Hematopoietic multipotent progenitor cell treated with erythropoietin and hydrocortisone succinate and interleukin-3 and kit ligand, for 15 days (in vitro differentiated cells): Measurements from ENCODE around the gene SRC.

ENCODE experiments used
- DNase-seq: peaks from one replicate; pipeline ENCODE4 v3.0.0-alpha.2; 2015; ENCODE audit warnings: low spot score

SRC gene

DNA sequence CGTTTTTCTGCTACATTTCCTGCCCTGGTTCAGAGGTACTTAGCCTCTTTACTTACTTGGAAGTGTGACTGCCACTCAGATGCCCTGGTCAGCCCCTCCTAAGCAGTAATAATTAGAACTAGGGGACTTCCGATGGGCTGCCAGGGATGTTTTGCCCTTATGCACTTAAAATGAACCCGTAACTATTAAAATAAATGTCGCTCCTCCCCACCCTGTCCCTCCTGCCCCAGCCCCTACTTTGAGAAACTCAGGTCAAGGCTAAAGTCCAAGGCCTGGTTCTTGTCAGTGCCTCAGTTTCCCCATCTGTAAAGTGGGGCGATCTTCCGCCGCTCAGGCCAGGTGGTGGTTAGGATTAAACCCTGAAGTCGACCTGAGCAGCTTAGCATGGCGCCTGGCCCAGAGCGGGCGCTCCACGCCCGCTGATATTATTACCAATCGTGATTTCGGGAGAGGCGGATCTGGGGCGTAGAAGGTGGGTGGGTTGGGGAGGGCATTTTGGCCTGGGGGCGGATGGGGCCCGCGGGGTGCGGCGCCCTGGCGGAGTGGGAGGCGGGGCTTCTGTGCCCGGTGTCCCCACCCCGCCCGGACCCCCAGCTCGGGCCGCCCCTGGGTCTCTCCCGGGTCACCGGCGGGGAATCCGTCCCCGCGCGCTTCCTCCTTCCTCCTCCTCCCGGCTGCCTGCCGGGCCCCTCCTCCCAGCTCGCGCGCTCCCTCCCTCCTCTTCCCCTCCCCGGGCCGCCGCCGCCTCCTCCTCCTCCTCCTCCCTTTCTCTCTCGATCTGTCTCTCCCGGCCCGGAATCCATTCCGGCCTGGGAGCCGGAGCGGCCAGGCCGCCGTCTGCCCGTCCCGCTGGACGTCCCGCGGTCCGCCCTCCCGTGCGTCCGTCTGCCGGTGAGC lies at the start of gene SRC:
Gene SRC (plus strand): TSS at position 802 of the 897 bp plus-strand sequence. CDS start 38,014 bp downstream, outside the sequence.
- DNase-seq = no peak

DNA sequence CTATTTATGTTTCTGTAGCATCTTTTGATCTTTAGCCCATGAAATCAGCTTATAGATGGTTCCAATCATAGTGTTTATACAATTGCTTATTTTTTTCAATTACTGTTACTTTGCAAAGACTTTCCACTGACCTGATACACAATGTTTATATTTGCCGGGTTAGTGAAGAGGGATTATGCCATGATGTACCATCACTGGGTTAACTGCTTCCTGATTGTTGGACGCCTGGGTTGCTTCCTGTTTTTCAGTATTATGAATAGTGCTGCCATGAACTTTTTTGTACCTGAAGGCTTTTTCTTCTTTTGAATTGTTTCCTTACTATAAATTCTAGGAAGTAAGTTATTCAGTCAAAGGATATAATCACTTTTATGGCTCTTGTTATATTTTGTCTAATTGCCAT lies 49.6 kb upstream of the SRC start:
- DNase-seq = no peak

GRCh38 chr20:37297066-37297736 lies 48.7 kb upstream of the SRC start:
- DNase-seq = no peak

- no peak for DNase-seq
These were observed 47.6 kb upstream of the SRC start for GRCh38 chr20:37298190-37298939.

- peak; percentile 17 for DNase-seq
These were observed 46.0 kb upstream of the SRC start for GRCh38 chr20:37299718-37300528.

- DNase-seq = no peak
These were observed 44.8 kb upstream of the SRC start for GRCh38 chr20:37301120-37301519.

- DNase-seq = no peak
These were observed 44.4 kb upstream of the SRC start for GRCh38 chr20:37301558-37301957.

GRCh38 chr20:37302981-37303380 lies 43.0 kb upstream of the SRC start:
- no peak for DNase-seq

GRCh38 chr20:37303637-37304036 lies 42.3 kb upstream of the SRC start:
- no peak for DNase-seq

DNA sequence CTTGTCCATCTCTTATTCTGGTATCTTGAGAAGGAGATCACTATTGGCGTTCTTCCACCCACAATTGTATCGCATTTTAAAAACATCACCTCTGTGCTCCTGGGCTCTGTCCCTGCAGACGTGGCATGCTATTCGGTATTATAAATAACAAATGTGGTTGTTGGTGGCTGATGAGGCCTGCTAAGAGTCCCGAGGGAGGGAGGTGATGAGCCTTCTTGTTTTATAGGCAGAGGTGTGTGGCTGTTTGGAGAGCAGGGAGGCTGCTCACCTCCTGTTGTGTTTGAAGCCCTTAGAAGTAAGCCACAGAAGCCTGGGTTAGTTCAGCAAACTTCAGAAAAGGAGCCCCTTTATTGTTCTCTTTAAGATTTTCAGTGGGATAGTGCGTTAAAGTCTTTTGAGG lies 40.9 kb upstream of the SRC start:
- DNase-seq = no peak

DNA sequence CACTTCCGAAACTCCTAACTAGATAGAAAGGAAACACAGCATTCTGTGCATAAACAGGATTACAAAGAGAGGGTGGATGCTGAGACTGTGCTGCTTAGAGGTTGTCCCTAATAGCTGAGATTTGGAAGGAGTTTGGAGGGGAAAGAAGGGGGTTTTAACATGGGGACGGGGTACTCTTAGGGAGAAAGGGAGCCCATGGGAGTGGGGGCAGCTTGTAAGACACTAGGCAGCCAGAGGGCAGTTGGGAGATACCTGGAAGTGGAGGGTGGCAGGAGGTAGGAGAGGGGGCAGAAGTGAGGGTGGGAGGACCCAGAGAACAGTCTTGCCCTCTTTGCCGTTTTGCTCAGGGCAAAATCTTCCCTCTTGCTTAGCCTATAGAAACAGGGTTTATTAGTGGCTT lies 40.1 kb upstream of the SRC start:
- no peak for DNase-seq

DNA sequence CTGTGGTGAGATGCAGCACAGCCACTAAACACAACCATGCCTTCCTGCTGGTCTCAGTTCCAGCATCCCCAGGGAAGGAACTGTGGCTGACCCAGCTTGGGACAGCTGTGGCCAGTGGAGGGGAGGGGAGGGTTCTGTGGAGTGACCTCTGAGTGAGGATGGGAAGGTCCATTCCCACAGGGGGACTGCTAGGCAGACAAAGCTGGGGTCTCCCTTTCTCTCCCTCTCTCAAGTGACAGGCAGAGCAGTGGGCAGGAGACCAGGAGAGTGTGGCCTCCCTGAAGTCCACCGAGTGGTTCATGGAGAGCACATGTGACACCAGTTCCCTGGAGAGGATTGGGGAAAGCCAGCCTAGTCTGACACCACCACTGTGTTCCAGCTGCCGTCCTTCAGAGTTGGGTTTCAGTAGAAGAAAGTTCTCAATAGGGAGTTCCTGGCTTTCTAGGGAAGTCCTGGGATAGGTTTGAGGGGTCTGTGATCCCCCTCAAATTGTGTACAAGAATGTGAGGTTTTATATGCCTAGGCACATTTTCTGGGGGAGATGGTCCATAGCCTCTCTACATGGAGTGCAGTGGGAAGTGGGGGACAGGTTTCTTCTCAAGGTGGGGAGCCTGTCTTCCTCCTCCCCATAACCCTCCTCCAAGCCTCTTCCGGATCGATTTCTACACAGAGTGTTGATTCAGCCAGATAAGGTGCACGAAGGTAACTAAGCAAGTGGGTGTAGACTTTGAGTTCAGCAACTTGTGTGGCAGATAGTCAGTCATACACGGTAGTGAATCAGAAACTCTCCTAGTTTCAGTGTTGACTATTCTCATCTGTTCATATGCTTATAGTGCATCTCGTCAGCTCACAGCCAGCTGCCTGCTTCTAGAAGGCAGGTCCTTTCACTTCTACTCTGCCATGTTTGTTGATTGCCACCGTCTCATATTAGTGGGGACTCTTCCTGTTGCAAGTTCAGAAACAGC lies 37.6 kb upstream of the SRC start:
- DNase-seq = no peak

DNA sequence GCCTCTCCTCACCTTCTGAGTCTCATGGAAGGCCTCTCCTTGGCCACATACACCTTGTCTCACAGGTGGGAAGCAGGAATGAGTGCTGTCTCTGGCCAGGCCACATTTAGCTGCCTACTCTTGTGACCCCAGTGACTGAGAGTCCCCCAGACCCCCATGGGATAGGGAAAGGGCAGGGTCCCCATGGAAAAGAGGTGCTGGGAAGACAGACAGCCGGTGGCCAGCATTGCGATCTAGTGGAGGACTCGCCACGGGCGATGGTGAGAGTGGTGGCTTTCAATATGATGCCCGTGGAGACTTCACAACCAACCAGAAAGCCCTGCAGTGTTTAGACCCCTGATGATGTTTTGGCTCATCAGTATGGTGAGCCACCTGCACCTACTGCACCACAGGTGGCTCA lies 36.6 kb upstream of the SRC start:
- no peak for DNase-seq

DNA sequence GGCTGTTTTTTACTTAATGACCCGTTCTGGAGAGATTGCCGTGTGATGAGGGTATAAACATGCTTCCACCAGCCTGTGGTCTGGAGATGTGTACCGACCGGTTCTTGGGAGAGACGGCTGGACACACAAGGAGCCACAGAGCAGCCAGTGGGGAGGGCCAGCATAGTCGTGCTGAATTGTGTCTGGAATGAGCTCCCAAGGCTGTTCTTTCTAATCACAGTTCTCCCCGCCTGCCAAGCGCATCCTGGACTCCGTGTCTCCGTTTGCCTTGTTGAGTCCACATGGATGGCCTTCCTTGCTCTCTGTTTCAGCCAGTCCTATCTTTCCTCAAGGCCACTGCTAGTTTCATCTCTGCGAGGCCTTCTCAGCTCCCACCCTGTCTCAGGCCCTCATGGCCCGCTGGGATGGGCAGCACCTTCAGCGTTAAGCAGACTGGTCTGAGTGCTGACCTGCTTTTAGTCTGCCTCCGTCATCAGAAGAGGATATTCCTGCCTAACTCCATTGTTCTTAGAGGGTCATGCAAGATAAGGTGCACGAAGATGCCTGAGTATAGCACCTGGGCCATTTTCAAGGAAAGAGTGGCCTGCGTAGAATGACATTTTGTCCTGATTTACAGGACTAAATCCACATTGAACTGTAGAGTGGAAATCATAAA lies 35.9 kb upstream of the SRC start:
- no peak for DNase-seq

DNA sequence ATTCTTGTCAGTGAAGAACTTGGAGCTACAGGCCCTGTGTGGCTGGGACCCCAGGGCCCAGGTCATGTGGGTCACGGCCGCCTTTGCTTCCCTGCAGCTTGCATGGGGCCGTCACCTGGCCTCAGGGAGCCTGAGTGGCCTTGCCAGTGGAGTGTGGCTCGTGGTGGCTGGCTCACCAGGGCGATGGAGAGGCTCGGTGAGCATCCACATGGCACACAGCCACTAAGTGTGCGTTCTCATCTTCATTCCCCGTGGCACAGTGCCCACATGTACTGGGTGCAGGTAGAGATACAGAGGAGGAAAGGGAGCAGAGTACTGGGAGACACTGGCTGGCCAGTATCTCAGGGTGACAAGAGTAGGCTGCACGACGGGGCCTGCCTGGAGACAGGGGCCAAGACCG lies 35.0 kb upstream of the SRC start:
- peak; percentile 36 for DNase-seq

DNA sequence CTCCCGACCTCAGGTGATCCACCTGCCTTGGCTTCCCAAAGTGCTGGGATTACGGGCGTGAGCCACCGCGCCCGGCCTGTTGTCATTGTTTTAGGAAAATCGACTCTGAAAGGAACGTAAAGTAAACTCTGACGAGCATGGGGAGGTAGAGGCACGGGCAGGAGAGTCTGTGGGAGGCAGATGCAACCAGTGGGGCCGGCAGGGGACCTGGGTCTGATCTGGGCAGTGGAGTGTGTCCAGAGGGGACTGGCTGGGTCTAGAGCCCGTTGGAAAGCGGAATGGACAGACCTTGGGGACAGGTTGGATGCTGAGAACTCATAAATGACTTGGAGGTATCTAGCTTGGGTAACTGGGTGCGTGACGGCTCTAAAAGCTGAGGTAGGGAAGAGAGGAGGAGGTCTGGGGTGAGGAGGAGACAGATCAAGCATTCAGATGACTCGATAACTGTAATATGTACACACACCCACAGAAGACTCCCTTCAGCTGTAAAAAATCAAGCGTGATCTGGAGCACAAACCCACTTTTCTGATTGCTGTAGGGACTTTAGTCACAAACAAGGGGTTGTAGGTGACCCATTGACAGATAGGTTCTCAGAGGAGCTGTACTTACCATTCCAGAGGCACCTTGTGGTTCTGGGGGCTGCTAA lies 34.1 kb upstream of the SRC start:
- DNase-seq = no peak

DNA sequence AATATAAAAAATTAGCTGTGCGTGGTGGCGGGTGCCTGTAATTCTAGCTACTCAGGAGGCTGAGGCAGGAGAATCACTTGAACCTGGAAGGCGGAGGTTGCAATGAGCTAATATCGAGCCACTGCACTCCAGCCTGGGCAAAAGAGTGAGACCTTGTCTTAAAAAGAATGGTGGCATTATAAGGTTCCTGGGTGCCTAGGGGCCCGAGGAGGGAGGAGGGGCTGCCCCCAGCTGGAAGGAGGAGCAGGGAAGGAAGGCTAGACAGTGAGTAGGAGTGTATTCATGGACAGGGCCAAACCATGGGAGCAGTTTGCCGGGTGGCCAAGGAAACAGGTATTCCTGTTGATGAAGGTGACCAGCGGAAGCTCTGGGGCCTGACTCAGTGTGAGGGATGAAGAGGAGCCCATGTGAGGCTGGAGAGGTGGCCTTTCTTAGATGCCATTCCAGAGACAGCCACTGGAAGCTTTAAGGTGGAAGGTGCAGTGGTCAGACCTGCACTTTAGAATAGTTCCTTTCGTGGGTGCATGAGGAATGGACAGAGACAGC lies 32.3 kb upstream of the SRC start:
- DNase-seq = no peak

DNA sequence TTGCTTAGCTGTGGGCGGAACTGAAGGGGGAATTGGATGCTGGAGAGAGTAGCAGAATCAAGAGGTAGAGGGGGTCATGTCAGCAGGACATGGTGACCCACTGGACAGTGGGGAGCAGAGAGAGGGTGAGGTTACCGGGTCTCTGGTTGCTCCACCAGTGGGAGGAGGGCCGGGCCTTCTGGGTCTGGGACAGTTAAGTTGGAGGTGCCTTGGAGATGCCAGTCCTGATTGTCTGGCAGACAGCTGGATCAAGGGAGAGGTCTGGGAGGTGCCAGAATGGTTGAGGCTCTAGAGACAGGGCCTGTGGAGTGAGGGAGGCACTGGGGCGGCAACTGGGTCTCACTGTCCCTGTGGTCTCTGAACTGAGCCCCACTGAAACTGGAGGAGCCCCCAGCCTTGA lies 31.8 kb upstream of the SRC start:
- DNase-seq = no peak

DNA sequence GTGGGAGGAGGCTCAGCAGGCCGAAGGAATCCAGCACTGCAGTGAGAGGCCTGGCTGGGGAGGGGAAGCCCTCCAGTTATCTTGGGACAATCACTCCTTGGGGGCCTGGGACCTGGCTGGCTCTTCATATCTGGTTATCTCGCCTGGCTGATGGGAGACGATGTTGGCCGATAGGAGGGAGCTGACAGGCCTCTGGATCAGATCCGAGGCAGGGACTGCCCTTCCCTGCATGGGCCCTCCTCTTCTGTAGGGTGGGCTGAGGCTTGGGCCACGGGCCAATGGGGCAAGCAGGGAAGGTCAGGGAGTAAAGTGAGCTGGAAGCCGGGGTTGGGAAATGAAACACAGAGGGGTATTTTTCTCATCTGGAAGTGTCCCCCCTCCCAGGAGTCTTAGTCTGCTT lies 31.3 kb upstream of the SRC start:
- no peak for DNase-seq
